ENCODE data around the gene SYT1.

DNA sequence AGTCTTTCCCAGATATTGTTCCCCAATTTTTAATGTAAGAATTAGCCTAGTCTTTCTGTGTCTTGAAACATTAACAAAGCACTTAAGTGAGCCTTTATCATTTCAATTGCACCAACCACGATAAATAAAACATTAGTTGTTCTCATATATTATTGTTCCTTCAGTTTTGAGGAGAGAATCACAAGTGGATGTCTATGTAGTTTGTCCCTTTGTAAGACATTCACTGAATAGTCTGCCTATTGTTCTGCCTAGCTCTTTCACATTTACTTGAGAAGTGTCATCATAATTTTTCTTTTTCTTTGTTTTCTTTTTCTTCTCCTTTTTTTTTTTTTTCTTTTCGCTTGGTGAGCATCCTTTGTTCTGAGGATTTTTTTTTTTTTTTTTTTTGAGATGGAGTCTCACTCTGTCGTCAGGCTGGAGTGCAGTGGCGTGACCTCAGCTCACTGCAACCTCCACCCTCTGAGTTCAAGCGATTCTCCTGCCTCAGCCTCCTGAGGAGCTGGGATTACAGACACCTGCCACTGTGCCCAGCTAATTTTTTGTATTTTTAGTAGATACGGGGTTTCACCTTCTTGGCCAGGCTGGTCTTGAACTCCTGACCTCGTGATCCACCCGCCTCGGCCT, 129.7 kb downstream of the SYT1 start:
- TF ChIP-seq TAF1 (IDR thresholded peaks at IDR 0.05; ENCODE audit: borderline replicate concordance, insufficient read depth, low read length): no peak
- TF ChIP-seq POLR2AphosphoS5 (IDR thresholded peaks at IDR 0.05; ENCODE audit: low read depth, low read length): no peak
- TF ChIP-seq SIN3A (IDR thresholded peaks at IDR 0.05; ENCODE audit: borderline replicate concordance, insufficient read depth, low read length): no peak
- TF ChIP-seq, protein P1, sequence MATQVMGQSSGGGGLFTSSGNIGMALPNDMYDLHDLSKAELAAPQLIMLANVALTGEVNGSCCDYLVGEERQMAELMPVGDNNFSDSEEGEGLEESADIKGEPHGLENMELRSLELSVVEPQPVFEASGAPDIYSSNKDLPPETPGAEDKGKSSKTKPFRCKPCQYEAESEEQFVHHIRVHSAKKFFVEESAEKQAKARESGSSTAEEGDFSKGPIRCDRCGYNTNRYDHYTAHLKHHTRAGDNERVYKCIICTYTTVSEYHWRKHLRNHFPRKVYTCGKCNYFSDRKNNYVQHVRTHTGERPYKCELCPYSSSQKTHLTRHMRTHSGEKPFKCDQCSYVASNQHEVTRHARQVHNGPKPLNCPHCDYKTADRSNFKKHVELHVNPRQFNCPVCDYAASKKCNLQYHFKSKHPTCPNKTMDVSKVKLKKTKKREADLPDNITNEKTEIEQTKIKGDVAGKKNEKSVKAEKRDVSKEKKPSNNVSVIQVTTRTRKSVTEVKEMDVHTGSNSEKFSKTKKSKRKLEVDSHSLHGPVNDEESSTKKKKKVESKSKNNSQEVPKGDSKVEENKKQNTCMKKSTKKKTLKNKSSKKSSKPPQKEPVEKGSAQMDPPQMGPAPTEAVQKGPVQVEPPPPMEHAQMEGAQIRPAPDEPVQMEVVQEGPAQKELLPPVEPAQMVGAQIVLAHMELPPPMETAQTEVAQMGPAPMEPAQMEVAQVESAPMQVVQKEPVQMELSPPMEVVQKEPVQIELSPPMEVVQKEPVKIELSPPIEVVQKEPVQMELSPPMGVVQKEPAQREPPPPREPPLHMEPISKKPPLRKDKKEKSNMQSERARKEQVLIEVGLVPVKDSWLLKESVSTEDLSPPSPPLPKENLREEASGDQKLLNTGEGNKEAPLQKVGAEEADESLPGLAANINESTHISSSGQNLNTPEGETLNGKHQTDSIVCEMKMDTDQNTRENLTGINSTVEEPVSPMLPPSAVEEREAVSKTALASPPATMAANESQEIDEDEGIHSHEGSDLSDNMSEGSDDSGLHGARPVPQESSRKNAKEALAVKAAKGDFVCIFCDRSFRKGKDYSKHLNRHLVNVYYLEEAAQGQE (IDR thresholded peaks at IDR 0.05; ENCODE audit: insufficient read depth in 1 of 2, low read depth in 2 of 2, low read length in 2 of 2): no peak
- no peak for TF ChIP-seq FOXP2 (optimal IDR thresholded peaks at IDR 0.05; ENCODE audit: borderline replicate concordance, extremely low read depth, extremely low read length, insufficient read depth)
